Measurements from ENCODE around the gene RORB.

GRCh38 chr9:74728176-74728575 lies 231.0 kb downstream of the RORB start:
- TF ChIP-seq RAD21 (IDR thresholded peaks at IDR 0.05; ENCODE audit: low read depth) (no peak), TAF1 (IDR thresholded peaks at IDR 0.05; ENCODE audit: low read depth) (no peak), EP300 (IDR thresholded peaks at IDR 0.05; ENCODE audit: borderline replicate concordance) (no peak), TCF12 (IDR thresholded peaks at IDR 0.05; ENCODE audit: low read depth) (no peak), MAX (IDR thresholded peaks at IDR 0.05) (no peak), ZBTB7A (IDR thresholded peaks at IDR 0.05; ENCODE audit: low read depth) (no peak), REST (IDR thresholded peaks at IDR 0.05; ENCODE audit: low read depth) (no peak), YY1 (IDR thresholded peaks at IDR 0.05; ENCODE audit: low read depth) (no peak), TEAD4 (IDR thresholded peaks at IDR 0.05) (no peak), EGR1 (IDR thresholded peaks at IDR 0.05) (no peak), CREB1 (IDR thresholded peaks at IDR 0.05; ENCODE audit: low read depth) (no peak), USF1 (IDR thresholded peaks at IDR 0.05) (no peak), NFIC (IDR thresholded peaks at IDR 0.05) (no peak), CEBPB (IDR thresholded peaks at IDR 0.05) (no peak)

Measured in Ishikawa (cell line).